KOPT-K1 (cell line): ENCODE results near the gene MAP3K3.
"Not testable (repeated sequence)": the region's sequence is repeated elsewhere in the genome, so short reads cannot be mapped to it uniquely, and the experiment has no call there.

Experiments
- H3K27ac ChIP-seq: fragments of 200-600 bp; sonication (generic); 2 replicates; pipeline ENCODE4 v1.5.1; 2016; ENCODE audit warnings: antibody characterized with exemption, mild to moderate bottlenecking, low read depth, low read length; ENCODE audit not compliant: poor library complexity, severe bottlenecking
- H3K36me3 ChIP-seq: fragments of 200-600 bp; sonication (generic); 2 replicates; pipeline ENCODE4 v1.5.1; 2017; ENCODE audit warnings: antibody characterized with exemption, mild to moderate bottlenecking, low read length, moderate library complexity; ENCODE audit not compliant: insufficient read depth
- H3K9me3 ChIP-seq: fragments of 200-600 bp; sonication (generic); 2 replicates; pipeline ENCODE4 v1.5.1; 2017; ENCODE audit warnings: antibody characterized with exemption, low read length, mild to moderate bottlenecking; ENCODE audit not compliant: insufficient read depth, poor library complexity, severe bottlenecking

MAP3K3 gene

DNA sequence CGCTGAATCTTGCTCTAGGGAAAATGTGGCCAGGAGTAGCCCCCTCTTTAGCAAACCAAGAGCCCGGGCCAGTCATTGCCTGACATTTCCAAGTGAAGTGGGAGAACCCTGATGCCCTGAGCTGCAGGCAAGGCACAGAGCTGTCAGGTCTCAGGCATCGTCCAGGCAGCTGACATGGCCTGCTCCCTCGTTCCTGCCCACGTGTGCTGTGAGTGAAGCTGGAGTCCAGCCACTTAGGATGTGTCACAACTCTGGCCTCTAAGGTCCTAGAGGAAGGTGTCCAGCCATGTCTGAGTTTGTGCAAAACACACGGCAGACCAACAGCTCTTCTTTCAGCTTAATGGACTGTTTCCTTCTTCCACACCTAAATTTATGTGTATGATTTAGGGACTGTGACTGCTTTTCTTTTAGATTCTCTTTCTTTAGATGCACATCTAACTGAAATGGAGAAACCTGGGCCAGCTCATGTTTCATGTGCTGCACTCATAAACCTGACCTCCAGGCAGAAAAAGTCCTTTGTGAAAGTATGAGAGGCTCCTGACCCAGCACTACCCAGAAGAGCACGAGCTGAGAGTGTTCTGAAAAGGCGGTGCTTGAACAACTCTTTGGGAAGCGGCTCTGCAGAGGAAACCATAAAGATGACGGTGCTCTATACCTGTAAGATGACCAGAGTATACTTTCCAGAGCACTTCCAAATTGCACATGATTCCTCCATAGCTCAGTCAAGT lies 92.5 kb downstream of the MAP3K3 start:
- H3K27ac ChIP-seq = no peak overlapping the region
- no peaks in the 10 kb centered on the region for H3K9me3 ChIP-seq
- H3K36me3 ChIP-seq = peaks cover 73% of the 10 kb centered on the region

DNA sequence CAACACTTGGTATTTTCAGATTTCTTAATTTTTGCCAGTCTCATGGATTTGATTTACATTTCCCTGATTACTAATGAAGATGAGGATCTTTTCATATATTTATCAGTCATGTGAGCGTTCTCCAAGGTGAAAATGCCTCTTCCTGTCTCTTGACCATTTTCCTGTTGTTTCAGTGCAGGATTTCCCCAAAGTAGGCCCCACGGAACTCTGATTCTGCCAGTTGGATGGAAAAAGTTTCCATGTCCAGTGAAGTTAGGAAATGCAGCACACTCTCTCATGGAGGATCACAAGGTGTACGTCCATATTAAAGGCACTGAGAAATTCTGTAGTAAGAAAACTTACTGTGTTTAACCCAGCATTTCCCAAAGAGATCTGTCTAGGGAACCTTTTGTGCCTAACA lies 94.2 kb downstream of the MAP3K3 start:
- Histone ChIP-seq H3K27ac (no peak overlapping the region), H3K9me3 (no peaks in the 10 kb centered on the region), H3K36me3 (peaks cover 56% of the 10 kb centered on the region)

DNA sequence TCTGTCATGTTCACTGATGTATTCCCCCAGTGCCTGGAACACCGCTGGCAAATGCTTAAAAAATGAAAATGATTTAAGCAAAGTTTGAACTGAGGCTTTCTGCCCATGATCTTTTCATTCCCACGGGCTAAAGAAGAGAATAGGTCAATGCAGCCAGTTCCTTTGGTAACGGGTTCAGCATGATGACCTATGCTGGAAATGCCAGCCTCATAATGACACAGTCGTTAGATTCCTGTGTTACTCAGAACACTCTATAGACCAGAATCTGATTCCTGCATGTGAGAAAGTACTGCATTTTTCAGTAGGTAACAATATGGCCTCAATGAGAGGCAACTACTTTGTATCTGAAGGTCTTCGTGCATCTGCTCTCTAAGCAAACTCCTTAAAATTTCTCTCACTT lies 96.8 kb downstream of the MAP3K3 start:
- peaks cover 52% of the 10 kb centered on the region for H3K36me3 ChIP-seq
- H3K27ac ChIP-seq = no peak overlapping the region
- no peaks in the 10 kb centered on the region for H3K9me3 ChIP-seq

DNA sequence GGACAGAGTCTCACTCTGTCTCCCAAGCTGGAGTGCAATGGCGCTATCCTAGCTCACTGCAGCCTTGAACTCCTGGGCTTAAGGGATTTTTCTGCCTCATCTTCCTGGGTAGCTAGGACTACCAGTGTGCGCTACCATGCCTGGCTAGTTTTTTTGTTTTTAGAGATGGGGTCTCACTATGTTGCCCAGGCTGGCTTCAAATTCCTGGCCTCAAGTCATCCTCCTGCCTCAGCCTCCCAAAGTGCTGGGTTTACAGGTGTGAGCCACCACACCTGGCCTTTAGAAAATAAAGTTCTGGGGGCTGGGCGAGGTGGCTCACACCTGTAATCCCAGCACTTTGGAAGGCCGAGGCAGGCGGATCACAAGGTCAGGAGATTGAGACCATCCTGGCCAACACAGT lies 98.0 kb downstream of the MAP3K3 start:
- not testable (repeated sequence) for H3K27ac ChIP-seq, H3K9me3 ChIP-seq
- H3K36me3 ChIP-seq = peaks cover 50% of the 10 kb centered on the region

DNA sequence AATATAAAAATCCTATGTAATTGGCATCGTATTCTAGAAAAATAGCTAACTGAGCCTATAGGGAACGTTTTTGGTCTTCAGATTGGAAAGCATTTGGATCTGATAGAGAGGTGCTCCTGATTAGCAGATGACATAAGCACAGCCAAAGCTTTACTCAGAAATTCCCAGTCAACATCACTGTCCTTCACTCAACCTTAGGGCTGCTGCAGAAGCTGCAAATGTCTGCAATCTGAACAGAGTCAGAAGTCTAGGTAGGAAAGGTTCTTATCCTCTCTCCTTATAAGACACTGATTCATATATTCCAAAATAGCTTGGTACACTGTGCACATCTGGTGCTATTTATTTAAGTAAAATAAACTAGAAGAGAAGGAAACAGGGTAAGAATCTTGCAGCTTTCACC lies 100.2 kb downstream of the MAP3K3 start:
- Histone ChIP-seq H3K9me3 (no peaks in the 10 kb centered on the region), H3K27ac (no peak overlapping the region), H3K36me3 (peaks cover 52% of the 10 kb centered on the region)

DNA sequence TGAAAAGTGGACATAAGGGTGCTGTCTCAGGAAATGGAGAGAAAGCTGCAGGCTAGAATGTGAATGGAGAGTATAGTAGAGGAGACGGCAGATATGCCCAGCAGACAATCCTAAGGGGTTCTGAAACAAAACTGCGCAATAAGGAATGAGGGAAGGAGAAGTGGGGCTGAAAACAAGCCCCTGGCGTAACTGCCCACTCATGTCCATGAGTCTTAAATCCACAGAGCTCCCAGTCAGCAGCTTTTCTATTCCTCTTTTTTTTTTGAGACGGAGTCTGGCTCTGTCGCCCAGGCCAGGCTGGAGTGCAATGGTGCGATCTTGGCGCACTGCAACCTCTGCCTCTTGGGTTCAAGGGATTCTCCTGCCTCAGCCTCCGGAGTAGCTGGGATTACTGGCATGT lies 113.5 kb downstream of the MAP3K3 start:
- Histone ChIP-seq H3K9me3 (no peaks in the 10 kb centered on the region), H3K27ac (no peak overlapping the region), H3K36me3 (peaks cover 12% of the 10 kb centered on the region)

DNA sequence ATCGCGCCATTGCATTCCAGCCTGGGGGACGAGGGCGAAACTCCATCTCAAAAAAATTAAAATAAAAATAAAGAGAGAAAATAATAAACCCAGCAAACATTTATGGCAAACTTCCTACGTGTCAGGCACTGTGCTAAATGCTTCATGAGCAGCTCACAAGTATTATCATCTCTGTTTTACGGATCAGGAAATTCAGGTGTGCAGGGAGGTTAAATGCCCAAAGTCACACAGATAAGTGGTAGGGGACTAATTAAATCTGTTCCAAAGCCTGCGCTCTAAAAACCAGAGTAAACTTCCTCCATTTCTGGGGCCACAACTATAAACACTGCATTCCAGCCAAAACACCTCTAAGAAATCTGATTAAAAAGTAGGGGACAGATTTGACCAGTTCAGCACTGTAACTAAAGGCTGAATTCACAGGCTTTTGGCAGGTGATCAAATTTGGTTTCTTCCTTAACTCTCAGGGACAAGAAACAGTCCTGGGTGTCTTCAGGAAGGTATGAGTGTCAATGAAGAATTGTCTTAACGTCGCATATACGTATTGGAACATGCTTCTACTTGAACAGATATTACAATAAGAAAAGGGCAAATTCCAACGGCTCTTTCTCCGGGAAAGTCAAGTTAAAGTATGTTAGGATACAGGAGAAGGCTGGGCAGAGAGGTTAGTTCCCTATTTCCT lies 118.4 kb downstream of the MAP3K3 start:
- peak overlapping the region; percentile 91 for H3K27ac ChIP-seq
- H3K9me3 ChIP-seq = no peaks in the 10 kb centered on the region
- peaks cover 14% of the 10 kb centered on the region for H3K36me3 ChIP-seq

DNA sequence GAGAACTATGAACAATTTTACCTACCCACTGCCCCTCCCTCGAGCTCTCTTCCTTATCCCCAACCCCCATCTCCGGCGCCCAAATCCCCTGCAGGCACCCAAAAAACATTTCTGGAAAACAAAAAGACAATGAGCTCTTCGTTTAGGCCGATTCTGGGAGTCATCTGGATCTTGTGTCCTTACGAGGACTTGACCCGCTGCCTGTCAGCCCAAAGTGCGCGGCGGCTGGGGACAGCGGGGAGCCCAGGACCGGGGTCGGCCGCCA lies 118.9 kb downstream of the MAP3K3 start:
- H3K27ac ChIP-seq = peak overlapping the region; percentile 91
- peaks cover 18% of the 10 kb centered on the region for H3K36me3 ChIP-seq
- no peaks in the 10 kb centered on the region for H3K9me3 ChIP-seq

DNA sequence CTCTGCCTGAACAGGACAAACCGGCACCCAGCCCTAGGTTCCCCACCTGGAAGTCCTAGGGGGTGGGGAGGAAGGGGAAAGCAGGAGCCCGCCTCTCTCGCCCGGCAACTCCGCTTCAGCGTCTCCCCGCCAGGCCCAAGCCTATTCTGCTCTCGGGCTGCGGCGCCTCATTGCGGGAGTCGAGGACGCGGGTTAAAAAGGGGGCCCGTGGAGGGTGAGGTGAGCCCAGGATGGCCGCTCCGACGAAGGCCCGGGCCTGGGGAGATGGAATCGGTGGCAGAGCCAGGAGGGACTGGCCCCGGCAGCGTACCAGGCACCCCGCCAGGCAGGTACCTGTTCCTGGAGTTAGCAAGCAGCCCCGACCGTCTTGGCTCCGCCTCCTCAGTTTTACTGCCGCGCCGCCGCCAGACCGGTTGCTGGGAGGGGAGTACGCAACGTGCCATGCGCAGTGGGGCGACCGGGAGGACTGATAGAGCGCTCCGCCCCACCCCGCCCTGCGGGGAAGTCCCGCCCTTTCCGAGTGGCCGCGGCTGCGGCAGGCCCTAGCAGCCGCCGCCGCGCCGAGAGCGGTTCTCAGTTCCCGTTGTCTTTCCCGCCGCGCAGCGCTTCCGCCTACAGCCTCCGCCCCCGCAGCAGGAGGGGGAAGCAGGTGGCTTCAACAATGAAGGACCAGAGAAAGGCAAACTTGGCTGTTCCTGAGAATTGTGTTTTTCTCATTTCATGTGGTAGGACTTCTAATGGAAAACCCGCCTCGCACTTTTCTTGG lies 119.4 kb downstream of the MAP3K3 start, which contains the start of gene STRADA:
TSS of gene STRADA (minus strand) at position 392 of the 766 bp plus-strand sequence. CDS start 13,430 bp downstream, outside the sequence.
- Histone ChIP-seq H3K9me3 (no peaks in the 10 kb centered on the region), H3K27ac (peak within 1 kb of the TSS; percentile 91), H3K36me3 (peaks cover 23% of the 10 kb centered on the region)
